PC-3 (cell line): ENCODE measurements around the gene MXI1.

Experiments used
- CTCF ChIP-seq: fragments of 300-600 bp; sonication (generic); conservative IDR thresholded peaks from 2 replicates; pipeline ENCODE4 v1.5.1; 2017; ENCODE audit warnings: antibody characterized with exemption, low read depth, mild to moderate bottlenecking, low read length
- EZH2 ChIP-seq: fragments of 300-600 bp; sonication (generic); IDR thresholded peaks from one replicate; pipeline ENCODE4 v1.6.1; 2017; ENCODE audit warnings: antibody characterized with exemption, mild to moderate bottlenecking, low read length; ENCODE audit not compliant: unreplicated experiment
- EZH2phosphoT487 ChIP-seq: fragments of 300-600 bp; sonication (generic); IDR thresholded peaks from 2 replicates; pipeline ENCODE4 v1.6.1; 2018; ENCODE audit warnings: mild to moderate bottlenecking, antibody characterized with exemption, low read length, borderline replicate concordance

DNA sequence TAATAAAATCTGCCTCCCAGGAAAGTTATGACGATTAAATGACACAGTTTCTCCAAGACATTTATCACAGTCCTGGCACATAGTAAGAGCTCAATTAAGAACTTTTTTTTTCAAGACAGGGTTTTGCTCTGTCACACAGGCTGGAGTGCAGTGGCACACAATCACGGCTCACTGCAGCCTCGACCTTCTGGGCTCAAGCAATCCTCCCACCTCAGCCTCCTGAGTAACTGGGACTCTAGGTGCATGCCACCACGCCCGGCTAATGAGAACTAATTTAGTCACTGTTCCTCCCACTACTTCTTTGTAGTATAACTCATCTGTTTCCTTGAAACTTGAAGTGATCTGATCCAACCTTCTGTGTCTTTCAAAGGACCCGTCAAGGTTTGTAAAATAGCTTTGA is 42.2 kb upstream of the MXI1 start:
- TF ChIP-seq CTCF (no peak), EZH2phosphoT487 (no peak), EZH2 (no peak)
